Activated gamma-delta T cell treated with anti-CD3 and anti-CD28 coated beads, Interleukin-2, amount 50 U/mL, for 16 hours (primary cell): ENCODE measurements around the gene NPAS3.

Experiments
- DNase-seq: peaks from one replicate; pipeline ENCODE4 v3.0.0-alpha.2; 2020; ENCODE audit warnings: low read depth

Gene NPAS3

DNA sequence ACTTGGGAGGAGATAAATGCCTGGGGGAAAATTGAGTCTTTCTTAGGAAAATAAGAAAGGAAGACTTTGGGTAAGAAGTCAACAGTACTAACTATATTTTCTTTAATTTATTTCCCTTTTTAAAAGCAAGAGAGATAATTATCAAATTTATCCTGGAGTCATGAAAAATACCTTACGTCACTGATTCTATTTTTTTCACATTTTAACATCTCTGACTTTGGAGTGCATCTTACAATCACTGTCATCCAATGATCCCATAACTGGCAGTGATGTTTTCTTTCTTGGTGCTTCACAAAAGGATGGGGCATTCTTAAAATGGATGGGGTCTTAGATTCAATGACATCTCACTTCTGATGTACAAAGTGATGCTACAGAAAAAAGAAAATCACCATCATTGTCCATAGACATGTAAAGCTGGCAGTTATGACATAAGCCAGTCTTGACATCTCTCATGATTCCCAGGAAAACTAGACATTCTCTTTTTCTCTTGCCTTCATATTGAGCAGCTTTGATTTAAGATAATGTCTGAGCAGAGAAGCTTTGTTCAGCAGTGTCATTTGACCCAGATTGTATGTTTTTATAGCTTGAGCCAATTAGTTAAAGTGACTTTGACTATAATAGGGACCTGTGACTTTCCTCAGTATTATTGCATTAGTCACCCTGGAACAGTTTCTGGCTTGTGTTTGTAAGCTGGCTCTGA lies 776.0 kb downstream of the NPAS3 start:
- DNase-seq = no peak

- no peak for DNase-seq
Measured at GRCh38 chr14:33715227-33715528, 776.5 kb downstream of the NPAS3 start.

GRCh38 chr14:33716921-33717320 lies 778.2 kb downstream of the NPAS3 start:
- DNase-seq = no peak

DNA sequence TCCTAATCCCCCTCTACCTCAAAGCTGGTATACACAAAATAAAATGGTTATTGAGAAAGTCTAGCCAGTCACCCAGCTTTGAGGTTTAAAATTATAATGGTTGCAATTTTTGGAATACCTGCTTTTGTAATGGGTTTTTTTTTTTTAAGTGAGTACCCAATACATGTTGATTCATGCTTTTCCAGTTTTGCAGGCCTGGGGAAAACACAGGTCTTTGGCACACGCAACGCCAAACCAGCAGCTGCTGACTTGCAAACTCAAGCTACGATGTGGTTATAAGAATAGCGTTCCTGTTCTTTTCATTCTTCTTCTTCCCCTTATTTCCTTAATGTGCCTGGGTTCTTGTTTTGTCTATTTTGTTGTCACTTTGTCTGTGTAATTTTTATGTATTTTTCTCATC lies 779.2 kb downstream of the NPAS3 start:
- DNase-seq = no peak

DNA sequence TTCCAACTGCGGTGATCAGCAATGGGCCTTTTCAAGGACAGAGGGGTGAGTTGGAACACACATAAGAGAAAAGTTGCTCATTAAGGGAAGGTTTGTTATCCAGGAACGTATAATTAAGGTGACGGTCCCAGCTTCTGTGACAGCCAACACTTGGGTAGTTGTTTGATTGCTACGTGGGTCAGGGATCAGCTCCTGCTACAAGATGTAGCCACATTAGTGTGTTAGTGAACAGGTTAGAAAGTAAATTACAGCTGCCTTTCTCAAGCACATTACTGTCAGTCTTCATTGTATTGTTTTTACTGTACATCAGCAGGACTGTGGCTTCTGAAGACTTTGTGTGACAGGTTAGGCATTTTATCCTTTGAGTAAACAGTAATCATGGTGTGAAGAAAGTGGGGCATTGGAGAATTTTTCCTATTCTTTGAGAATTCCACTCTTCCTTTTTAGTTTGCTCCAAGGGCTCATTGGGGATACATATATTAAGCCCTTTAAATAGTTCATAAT lies 781.7 kb downstream of the NPAS3 start:
- DNase-seq = no peak

GRCh38 chr14:33726685-33727084 lies 788.0 kb downstream of the NPAS3 start:
- no peak for DNase-seq

- no peak for DNase-seq
Measured at GRCh38 chr14:33727606-33728005, 788.9 kb downstream of the NPAS3 start.

GRCh38 chr14:33728010-33728498 lies 789.4 kb downstream of the NPAS3 start:
- DNase-seq = no peak

- DNase-seq = no peak
Measured at GRCh38 chr14:33730156-33730555, 791.5 kb downstream of the NPAS3 start.

GRCh38 chr14:33732175-33732574 lies 793.5 kb downstream of the NPAS3 start:
- DNase-seq = no peak

GRCh38 chr14:33733310-33733709 lies 794.6 kb downstream of the NPAS3 start:
- no peak for DNase-seq

GRCh38 chr14:33733721-33734120 lies 795.0 kb downstream of the NPAS3 start:
- no peak for DNase-seq

DNA sequence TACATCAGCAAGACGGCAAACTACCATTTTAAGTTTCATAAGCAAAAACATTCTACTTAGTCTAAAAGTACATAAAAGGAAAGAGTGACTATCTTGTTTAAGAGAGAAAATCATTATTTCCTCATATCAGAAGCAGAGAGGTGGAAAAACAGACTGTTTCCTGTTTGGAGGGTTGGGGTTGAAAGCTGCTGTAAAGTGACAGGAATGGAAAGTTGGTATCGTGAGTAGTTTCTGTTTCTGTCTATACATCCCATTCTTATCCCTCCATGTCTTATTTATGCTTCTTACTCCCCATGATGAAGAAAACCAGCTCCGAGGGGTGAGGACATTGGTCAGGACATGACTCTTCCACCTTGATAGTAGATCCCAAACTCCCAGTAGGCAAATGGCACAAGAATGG lies 795.7 kb downstream of the NPAS3 start:
- no peak for DNase-seq

- no peak for DNase-seq
Measured at GRCh38 chr14:33736299-33736825, 797.7 kb downstream of the NPAS3 start.

DNA sequence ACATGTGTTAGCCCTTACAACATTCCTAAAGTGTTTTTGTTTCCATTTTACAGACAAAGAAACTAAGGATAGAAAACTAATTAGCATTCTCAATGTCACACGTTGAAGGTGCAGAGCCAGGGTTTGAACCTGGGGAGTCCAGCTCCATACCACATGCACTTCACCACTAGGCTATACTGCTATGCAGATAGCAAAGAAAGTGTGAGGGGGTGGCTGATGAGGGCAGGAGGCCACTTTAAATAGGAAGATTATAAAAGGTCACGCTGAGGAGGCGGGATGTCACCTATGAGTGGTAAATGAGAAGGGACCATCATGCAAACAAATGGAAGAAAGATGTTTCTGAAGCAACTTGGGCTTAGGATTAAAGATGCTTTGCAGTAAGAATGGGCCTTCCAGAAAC lies 798.3 kb downstream of the NPAS3 start:
- DNase-seq = no peak

GRCh38 chr14:33737446-33737845 lies 798.8 kb downstream of the NPAS3 start:
- DNase-seq = no peak

DNA sequence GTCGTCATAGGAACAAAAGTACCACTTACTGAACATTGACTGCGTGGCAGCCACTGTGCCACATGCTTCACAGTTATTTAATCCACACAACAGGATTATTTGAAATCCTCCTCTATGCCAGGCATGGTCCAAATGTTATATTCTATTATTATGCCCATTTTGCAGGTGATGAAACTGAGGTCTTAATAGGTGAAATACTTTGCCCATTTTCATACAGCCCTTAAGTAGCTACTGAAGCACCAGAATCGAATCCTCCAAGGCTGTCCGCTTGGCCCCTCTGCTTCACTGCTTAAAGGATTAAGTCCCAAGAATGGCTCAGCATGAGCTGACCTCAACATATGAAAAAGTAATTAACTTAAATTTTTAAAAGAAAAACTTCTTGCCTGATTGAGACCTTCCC lies 799.4 kb downstream of the NPAS3 start:
- no peak for DNase-seq

DNA sequence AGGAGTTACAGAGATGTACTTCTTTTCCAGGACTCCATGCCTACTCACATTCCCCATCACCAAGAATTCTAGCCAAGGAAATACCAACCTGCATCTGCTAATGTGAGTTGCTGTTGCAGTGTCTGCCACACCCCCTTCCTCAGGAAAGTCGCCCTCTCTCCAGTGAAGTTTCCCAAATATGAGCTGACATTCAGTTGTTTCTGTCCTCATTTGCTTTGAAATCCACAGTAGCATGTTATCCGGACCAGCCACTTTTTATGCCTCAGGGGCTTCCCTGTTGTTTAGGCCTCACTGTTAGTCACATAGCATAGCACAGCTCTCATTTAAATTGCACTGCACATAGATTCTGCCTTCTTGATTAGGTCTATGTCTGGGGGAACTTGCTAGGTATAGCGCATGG lies 799.8 kb downstream of the NPAS3 start:
- no peak for DNase-seq

DNA sequence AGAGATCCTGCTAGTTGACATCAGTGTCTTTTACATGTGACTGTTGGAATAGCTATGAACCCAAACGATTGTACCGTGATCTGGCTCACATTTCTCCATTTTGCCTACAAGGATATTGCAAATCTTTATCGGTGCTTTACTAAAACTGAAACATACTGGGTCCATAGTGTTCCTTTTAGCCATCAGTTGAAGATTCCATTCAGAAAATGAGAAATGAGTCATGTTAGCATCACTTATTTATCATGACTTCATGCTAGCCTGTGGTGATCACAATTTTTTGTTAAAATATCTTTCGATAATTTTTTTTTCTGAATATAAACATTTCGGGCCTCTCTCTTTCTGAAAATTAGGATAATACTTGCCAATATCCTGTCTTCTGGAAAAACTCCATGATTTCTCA lies 801.9 kb downstream of the NPAS3 start:
- DNase-seq = no peak

- no peak for DNase-seq
Measured at GRCh38 chr14:33742166-33742565, 803.5 kb downstream of the NPAS3 start.

DNA sequence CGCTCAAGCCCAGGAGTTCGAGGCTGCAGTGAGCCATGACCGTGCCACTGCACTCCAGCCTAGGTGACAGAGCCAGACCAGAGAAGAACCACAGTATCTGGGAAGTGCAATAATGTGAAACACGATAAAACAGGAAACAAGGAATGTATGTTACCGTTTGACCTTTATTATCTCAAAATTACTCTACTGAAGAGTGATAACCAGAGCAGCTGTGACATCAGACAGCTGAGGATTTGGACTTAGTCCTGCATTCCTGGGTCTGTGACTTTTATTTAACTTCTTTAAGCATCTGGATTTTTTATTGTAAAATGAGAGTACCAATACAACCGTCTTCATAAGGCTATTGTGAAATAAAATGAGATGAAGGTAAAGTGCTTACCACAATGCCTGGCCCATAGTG lies 806.5 kb downstream of the NPAS3 start:
- DNase-seq = no peak

- DNase-seq = no peak
Measured at GRCh38 chr14:33747749-33748148, 809.1 kb downstream of the NPAS3 start.

DNA sequence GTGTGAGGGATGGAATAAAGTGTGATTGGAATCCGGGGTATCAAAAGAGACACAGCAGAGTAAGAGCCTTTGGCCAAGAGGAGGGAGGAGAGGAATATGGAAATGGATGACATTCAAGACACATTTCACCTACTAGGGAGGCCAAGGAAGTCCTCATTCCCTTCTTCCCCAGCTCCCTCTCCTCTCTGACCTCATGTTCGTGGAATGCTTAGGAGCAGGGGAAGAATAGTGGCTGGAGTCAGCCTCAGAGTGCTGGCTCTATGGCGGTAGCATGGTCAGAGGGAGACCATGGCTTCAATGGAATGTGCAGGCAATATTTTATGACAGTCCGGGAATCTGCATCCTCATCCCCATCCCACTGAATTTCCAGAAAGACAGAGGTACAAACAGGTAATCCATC lies 815.6 kb downstream of the NPAS3 start:
- DNase-seq = no peak

DNA sequence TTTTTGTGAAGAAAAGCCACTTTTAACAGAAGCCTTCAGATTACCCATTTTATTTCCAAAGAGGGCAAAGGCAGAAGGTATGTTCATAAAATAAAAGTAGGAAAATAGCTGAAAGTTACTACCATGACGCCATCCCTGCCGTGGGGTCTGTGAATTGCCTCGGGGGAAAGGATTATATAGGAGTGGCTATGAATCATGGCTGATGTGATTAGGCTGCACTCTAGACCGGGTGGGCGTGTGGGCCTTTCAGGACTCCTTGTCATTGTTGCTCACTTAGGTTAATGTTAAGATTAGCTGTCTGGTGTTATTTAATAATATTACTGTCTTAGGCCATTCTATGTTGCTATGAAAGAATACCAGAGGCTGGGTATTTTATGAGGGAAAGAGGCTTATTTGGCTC lies 816.7 kb downstream of the NPAS3 start:
- no peak for DNase-seq
